GM18907 (cell line): ENCODE results near the gene DCBLD1.
A peak's percentile ranks its signal among the peaks of the same experiment; 100 is the strongest.

ENCODE experiments used
- ATAC-seq: cut with Tn5 transposase; IDR thresholded peaks from one replicate; pipeline ENCODE4 v1.9.1; 2021; ENCODE audit warnings: mild to moderate bottlenecking, moderate library complexity; ENCODE audit not compliant: unreplicated experiment

The DCBLD1 gene

GRCh38 chr6:117469791-117470190 is 12.7 kb upstream of the DCBLD1 start:
- ATAC-seq = no peak

DNA sequence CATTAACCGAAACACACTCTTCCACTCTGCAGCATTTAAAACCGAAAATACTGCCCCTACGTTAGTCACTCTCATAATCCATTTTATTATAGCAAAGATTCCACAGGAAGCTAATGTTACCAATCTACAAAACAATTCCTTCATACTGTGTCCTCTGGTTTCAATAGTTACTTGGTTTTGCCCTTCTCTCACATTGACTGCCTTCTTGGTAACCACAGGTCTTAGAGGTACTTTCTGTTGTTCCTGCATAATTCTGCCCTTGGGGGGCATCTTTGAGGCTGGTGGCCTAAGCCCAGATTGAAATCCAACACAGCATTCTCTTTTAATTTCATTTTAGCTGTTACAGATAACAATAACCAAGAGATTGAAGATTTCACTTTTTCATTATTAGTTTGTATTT is 9.8 kb upstream of the DCBLD1 start:
- ATAC-seq = no peak

DNA sequence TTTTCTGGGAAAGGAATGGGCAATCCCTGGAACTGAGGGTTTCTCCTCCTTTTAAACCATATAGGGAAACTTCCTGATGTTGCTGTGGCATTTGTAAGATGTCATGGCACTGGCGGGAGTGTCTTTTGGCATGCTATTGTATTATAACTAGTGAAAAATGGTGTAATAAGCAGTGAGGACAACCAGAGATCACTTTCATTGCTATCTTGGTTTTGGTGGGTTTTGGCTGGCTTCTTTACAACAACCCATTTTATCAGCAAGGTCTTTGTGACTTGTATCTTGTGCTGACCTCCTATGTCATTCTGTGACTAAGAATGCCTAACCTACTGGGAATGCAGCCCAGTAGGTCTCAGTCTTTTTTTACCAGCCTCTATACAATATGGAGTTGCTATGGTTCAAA is 9.1 kb upstream of the DCBLD1 start:
- ATAC-seq = no peak

DNA sequence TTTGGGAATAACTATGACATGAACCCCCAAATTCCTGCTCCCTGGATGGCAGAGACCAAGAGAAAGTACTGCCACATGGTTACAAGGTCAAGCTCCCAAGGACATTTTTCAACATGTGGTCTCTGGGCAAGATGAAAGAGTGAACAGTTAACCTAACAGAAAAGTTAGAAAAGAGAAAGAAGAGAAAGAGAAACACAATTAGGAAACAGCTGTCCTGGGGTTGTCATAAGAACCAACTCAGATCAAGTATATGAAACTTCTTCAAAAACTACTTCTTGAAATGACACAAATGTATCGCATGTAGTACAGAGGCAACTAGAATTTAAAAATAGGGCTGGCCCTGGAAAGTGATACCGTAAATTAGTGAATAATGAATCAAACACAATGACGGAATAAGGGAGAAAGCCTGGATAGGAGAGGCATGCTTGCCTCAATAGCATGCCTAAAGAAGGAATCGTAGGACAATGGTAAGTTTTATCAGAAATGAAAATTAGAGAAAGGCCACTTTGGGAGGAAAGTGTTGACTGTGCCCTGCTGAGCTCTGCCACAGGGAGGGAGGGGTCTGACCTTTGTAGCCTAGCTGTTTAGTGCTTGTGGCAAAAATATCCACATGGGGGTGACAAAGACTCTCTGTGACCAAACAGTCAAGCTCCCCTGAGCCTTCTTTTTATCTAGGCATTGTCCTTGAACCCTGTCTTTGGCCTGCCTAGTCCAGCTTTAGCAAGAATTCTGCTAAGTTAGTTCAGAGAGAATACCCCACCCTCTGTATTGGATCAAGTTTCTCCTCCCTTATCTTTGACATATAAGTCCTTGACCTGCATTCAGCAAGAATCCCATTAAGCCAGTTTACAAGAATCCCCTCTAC is 4.3 kb upstream of the DCBLD1 start:
- ATAC-seq = no peak

DNA sequence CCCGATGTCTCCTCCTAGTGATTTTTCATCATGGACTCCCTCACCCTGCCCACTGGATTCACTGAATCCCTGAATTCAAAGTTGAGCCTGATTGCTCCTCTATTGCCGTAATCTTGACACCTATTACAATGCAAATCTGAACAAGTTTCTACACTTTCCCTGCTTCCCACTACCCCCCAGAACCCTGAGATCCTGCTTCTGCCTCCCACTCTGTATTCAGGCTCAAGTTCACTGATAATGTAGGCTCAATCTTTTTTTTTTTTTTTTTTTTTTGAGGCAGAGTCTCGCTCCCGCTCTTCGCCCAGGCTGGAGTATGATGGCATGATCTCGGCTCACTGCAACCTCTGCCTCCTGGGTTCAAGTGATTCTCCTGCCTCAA is 3.6 kb upstream of the DCBLD1 start:
- no peak for ATAC-seq

DNA sequence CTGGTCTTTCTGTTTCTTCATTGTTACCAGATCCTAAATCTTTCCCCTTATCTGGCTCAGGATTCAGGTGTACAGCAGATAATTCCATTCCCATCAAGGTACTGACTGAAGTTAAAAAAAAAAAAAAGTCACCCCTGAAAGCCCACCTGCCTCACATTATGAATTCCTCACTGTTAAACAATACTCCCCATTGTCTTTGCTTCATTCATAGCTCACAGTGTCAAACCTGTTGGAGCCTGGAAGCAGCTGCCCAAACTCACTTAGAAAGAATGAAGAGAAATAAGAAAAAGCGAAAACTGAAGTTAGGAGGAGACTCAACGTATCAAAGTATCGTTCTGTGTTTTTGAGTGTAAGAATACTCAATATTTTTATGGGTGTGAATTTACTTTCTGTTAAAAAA is 1.8 kb upstream of the DCBLD1 start:
- no peak for ATAC-seq

DNA sequence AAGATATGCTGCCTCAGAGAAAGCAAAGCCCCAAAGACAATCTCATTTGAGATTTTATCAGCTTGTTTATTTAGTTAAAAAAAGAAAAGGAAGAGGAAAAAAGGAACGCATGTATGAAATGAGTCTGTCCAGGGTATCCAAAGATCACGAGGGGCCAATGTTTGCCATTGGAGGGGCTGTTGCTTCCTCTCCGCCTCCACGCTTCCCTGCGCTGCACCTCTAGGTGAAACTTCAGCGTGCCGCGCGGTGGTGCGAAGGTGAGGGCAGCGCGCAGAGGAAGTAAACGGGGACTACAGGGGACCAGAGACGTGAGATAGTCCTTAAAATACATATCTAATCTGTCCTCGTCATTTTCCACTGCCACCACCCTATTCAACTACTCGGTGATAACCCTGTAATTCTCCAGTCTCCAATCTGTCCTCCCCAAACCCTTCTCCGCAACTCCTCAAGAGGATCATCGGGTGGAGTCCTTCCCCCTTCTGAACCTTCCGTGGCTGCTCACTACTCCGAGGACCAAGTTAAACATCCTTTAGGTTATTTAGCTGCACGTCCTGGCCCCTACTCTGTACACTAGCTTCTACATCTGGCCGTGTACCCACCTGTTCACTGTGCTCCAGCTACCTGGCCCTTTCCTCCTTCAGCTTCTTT is 1.1 kb upstream of the DCBLD1 start:
- ATAC-seq = no peak

DNA sequence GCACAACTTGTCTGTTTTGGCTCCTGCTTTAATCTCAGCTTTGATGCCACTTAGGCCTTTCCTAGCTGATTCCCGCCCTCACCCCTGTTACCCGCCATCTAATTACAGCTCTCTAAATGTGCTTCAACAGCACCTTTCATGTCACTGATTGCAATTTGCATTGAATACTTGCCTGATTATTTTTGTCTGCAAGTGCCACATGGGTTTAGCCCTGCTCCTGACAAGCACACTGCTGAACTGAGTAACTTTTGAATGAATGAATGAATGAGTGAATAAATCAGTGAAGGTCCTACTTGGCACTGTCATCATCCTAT is 591 bp upstream of the DCBLD1 start:
- no peak for ATAC-seq

DNA sequence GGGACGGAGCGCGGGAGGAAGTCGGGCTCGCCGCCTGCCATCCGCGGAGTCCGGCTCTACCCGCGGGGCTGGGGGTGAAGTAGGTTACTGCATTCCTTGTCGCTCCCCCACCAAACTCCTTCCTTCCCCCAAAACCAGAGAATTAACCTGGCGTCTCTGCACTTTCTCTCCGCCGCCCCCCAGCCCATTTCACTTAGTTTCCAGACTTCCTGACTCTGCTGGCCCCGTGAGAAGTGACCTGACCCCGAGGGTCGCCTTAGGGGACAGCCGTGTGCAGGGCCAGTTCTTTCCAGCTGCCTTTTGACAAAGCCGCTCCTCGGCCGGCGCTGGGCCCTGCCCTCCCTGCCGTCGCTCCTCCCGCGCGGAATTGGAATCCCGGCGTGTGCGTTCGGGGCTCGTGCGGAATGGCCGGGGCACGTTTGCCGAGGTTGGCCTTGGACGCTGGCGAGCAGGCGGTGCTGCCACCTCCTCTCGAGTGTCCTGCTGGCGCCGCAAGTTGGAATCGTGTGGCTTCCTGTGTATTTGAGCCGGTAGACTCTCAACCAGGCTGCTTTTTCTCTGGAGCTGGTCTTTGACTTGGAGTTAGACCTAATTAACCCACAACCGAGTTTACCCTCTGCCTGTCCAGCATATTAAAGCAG is 650 bp downstream of the DCBLD1 start:
- ATAC-seq = peak; percentile 21

DNA sequence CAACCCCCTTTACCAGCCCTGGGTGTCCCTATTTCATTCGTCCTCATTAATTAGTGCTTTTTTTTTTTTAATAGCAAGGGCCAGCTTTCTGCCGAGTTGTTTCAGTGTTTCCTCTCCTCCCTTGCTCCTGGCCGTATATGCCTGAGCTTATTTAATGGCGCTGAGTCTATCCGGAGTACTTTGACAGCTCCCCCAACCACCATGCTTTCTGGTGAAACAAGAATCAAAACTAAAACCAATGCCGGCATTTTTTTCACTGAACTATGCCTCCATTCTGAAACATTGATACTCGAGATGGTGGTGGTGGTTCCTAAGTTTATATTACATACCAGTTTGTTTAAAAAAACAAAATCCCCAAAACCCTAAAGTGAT is 1.2 kb downstream of the DCBLD1 start:
- ATAC-seq = peak; percentile 15

GRCh38 chr6:117484052-117484646 is 1.7 kb downstream of the DCBLD1 start:
- no peak for ATAC-seq

GRCh38 chr6:117485433-117485832 is 3.0 kb downstream of the DCBLD1 start:
- ATAC-seq = no peak

- no peak for ATAC-seq
Observed at GRCh38 chr6:117487821-117488220, 5.3 kb downstream of the DCBLD1 start.

- no peak for ATAC-seq
Observed at GRCh38 chr6:117489003-117489402, 6.5 kb downstream of the DCBLD1 start.

GRCh38 chr6:117491916-117492315 is 9.4 kb downstream of the DCBLD1 start:
- ATAC-seq = no peak

DNA sequence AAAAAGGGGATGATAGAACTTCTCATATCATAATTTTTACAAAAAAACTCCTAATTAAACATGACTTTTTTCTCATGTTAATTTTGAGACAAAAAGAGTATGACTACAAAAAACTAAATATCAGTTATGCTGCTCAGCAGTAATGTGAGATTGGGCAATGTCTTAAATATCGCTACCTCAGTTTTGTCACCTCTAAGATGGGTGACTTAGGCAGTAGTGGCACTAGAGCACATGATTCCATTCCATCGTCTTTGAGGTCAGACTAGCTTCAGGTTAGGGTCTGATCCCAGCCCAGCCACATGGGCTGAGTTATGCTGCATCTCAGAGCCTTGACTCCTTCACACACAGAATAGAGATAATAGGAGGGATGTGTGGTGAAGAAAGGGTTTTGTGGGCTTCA is 11.0 kb downstream of the DCBLD1 start:
- ATAC-seq = no peak

DNA sequence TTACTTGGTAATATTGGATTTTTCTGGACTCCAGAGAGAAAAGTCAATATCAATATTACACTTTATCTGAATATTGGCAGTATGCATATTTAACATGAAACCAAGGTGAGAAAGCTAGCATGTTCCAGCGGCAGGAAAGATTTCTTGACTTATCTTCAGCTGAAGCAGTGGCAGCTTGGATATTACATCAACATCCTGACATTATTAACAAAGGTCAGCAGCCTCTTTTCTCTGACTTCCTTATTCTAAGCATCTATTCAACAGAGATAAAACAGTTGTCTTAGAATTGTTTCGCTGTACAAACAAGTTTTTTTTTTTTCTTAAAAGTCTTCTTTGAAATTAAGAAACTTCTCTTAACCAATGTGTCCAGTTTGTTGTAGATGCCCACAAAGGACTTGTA is 11.8 kb downstream of the DCBLD1 start:
- ATAC-seq = no peak

- ATAC-seq = no peak
Observed at GRCh38 chr6:117494694-117495318, 12.3 kb downstream of the DCBLD1 start.

DNA sequence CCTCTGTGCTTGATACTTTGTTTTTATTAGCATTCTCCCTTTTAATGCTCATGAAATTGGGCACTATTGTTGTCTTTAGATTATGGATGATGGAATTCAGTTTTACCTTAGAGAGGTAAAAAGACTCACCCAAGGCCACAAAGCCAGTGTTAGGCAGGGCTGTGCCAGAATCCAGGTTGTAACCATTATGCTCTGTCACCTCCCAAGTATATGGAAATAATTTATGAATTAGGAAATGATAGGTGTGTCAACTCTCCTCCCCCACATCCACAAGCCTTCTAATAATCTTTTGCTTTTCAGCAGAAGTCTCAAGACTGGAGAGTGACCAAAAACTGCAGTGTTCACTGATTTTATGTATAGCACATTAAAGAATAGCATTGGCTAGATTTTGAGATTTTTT is 13.0 kb downstream of the DCBLD1 start:
- ATAC-seq = no peak

DNA sequence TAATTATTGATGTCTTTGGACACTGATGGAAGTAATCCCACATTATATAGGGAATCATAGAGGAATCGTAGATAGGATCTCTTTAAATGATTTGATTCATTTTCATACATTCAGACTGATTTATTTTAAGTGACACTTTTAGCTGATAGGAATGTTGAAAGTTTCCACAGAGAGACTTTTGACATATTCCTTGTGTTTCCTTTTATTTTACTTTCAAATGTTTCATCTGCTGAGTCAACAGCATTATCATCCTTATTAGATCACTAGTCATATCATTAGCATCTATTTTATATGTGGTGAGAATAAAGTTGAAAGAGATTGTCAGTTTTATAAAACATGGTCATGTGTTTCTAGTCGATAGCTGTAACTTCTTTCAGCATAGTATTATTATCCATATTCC is 13.4 kb downstream of the DCBLD1 start:
- ATAC-seq = no peak

- peak; percentile 65 for ATAC-seq
Observed at GRCh38 chr6:117496383-117496990, 14.0 kb downstream of the DCBLD1 start.
